HG03565 (cell line): ENCODE measurements around the gene PTPRD.

Experiments
- ATAC-seq: cut with Tn5 transposase; IDR thresholded peaks from one replicate; pipeline ENCODE4 v1.9.1; 2021; ENCODE audit warnings: mild to moderate bottlenecking, moderate library complexity; ENCODE audit not compliant: unreplicated experiment

Gene PTPRD

DNA sequence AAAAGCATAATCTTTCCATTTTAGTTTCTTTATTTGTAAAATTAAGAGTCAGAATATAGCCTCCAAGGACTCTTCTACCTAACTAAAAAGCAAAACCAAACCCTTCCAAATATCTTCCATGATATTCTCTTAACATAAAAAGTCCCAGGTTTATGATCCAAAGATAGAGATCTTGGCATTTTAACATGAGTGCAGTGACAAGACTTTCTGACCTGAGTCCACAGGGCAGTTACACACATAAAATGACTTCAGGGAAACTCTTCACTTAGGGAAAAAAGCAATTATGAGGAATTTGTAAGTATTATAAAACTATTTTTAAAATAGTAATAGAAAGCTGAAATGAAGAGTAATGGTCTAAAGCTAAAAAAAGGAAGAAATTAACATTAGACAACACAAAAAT is 2040.6 kb downstream of the PTPRD start:
- no peak for ATAC-seq

DNA sequence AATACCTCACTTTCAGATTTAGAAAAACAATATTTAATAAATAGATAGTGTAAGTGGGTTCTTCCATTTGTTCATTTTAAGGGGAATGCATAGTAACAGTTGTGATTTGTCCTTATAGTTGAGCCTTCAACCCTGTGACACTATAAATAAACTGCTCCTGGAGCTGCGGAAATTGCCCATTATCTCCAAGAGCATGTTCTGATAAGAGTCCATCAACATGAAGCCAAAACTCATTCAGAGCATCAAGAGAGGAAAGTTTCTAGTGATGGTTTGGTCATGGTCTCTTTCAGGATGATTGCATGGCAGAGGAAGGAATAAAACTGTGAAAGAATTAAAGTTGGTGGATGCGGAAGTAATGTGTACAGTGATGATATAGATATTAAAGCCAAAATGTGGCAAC is 2041.2 kb downstream of the PTPRD start:
- ATAC-seq, result no peak

DNA sequence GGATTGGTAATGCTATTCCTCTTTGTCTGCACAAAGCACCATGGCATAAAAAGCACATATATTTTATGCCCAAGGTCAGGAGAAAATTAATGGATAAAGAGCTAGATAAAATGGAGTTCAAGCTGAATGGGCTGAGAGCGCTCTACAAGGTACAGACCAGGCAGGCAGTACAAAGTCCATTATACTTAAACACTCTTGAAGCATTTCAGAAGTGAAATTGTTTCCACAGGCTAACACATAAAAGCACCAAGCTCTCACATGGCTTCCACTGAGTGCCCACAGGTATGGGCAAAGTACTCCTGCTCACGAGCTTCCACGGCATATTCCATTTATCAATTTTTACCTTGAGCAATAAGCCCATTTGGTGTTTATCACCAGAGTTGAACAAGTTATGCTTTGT is 2042.0 kb downstream of the PTPRD start:
- no peak for ATAC-seq

DNA sequence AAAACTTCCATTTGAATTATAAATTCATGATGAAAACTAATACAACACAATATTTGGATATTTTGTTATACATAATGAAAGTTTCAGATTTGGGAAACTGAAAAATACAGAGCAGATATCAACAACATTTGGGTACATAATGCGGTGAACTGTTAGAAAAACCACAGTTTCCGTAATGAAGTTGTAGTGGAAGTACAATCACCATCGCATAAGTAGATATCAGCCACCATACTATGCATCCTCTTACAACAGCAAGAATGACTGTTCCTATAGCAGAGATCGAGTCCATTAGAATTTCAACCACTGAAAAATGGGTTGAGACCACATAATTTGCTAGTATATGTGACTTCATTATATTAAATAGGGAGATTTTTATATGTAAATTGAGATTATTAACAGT is 2043.0 kb downstream of the PTPRD start:
- ATAC-seq, result no peak

DNA sequence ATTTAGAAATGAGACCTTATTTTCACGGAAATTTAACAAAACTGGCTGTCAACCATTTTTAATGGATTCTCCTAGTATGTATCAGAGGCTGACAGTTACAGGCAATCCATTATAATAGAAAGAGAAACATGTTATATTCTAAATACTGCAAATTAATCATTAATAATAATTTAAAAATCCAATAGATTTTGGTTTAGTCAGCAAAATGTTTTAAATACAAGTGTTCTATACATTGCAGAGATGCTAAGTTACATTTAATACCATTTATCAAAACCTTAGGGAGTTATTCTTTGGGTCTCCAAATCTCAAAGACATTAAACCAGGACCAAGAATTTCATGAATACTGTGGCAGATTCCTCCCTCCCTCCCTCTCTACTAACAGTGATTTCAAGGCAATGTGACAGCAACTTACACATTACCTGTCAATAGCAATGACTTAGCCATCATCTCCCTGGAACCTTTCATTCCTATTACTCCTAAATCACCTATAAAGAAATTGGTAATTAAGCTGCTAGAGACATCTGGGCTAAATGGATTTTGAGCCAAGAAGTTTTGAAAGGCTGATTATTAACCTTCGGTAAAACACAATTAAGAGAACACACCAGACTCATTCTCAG is 2044.7 kb downstream of the PTPRD start:
- ATAC-seq, result no peak

DNA sequence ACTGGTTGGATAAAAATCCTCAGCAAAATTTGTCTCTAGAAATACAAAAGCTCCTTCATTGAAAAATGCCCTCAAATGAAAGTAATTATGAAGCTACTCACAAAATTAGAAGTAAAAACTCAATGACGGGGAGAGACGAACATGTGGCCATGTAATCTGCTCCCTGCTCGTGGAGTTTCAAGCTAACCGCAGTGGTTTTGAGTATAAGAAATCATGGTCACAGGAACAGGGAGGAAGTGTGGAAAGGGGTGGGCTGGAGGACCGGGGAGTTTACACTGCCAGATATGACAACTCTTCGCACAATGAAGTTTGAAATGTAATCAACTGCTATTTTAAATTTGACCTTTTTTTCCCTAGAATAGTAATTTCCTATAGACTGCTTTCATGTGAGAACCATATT is 2047.8 kb downstream of the PTPRD start:
- no peak for ATAC-seq

DNA sequence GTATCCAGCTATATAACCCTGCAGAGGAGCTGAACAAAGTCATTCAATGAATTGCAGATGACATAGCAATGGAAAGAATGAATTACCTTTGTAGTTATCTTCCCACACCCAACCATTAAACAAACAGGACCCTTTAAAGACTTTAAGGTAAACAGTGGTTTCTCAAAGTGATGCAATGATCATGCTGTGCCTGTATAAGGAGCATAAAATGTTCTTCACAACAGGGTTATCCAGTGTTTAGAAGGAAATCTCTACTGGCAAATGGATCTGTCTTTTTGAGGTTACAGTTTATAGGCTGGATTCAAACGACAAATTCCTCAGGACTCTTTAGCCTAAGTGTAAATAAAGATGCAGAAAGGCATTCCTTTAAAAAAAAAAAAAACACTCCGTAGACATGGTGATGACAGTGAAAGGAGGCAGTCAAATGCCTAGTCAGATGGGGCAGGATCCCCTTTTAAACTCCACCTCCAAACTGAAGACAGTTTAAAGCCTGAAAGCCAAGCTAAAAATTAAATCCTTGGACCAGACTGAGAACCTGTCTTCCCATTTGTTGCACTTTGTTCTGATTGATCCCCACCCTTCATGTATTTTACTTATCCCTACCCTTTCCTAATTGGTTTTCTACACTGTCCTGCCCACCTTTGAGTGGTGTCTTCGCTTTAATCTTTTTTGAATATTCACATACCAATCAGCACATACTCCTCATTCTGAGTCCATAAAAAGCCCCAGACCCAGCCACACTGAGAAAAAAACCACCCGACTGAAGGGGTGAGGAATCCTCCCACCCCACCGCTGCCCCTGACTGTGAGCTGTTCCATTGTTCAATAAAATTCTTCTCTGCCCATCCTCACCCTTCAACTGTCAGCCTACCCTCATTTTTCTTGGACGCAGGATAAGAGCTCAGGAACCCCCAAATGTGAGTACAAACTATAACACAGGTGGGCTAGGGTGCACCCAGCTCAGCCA is 2052.0 kb downstream of the PTPRD start:
- ATAC-seq, result no peak

DNA sequence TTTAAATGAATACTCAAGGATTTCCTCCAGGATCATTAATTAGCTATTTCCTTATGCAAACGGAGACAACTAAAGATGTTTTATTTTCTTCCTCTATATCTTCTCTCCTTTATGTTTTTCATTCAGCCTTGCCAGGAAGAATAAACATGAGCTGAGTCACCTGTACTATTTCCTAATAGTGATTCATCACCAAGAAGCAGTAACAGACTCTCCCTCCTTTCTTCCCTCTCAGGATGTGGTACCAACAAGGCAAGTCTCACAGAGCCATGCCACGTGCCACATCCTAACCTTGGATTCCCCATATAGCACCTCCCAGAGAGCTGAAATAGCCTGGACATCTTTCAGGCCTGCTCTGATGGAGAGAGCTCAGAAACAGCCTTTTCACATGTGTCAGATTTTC is 2054.6 kb downstream of the PTPRD start:
- no peak for ATAC-seq

DNA sequence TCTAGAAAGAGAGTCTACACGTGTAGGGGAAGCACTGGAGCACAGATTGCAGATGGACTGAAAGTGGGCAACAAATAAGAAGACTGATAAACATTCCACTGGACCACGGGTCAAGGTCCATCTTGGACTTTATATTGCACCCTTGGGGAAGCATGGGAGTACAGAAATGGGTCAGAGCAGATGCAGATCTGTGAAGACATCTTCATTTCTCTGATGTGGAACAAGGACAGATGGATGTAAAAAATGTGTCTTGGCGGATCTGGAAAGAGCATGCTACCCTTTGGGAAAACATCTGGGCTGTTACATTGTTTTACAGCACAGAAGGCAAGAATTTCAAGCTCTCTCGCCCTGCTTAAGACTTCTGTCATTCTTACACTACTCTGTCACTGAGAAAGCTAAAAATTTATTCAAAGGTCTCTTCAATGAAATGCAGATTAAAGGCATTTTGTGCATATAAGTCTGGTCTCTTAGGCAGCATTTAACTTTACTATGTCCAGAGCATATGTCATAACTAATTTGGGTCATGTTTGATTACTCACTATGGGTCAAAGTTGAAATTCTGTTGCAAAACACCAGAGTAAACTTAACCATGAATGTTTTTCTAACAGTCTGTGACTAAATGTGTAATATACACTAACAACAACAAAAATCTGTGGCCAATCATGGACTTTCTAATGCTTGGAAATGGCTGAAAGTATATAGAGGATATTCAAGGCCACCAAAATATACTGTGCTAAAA is 2056.9 kb downstream of the PTPRD start:
- no peak for ATAC-seq

DNA sequence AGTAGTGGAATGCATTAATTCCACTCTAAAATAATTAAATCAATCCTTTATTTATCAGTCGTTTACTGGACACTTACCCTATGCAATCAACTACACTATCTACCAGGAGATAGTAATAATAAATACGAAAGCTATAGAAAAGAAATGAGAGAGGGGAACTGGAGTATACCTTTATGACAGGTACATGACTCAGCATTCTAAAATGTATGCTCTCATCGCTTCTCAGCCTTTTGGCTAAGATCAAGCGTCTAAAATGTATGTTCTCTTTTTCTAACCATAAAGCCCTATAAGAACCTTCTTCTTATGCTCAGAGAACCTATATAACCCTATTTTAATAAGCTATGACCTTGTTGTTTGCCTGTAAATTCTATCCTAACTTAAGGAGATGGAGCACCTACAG is 2059.4 kb downstream of the PTPRD start:
- ATAC-seq, result no peak

DNA sequence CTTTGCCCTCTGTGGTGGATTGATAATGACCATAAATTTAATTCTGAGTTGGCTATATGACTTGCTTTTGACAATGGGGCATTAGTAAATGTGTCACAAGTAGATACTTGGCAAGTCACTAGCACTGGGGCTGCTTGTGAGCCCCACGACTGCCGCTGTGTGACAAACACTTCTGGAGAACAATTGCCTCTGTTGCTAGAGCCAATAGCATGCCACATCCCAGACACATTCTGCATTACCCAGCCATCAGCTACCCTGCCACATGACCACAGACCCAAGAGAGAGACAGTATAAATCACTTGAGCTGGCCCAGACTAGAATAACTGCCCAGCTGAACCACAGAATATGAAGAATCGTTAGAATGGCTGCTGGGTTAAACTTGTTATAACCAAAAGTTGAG is 2060.1 kb downstream of the PTPRD start:
- ATAC-seq, result no peak

DNA sequence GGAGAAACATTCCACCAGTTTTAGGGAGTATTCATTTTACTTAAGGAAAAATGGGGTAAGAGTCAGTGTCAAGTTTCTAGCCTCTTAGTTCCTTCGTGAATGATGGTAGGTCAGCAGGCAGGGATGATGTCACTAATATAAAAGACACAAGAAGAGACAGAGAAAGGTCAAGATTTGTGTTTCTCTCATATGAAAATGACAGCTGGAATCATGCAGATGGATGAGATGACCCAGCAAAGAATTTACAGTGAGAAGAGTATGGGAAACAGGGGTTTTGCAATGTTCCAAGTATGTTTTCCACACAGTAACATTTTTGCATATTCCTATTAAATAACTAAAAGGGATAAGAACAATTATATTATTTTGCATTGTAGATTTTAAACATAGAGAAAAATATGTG is 2063.6 kb downstream of the PTPRD start:
- no peak for ATAC-seq

DNA sequence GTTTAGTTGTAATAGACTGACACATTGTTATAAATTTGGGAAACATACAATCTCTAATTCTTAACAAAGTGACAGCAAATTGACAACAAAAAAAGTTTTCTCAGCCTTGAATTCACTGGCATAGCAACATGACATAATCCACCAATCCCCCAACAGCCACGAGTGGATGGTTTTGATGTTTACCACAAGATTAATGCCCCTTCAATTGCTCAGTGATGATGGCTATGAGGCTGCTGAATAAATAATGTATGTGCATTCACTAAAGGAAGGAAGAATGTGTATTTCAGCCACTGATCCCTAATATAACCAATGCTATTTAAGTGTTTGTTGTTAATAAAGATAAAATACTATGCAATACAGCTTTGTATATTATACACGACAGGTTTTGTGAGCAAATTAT is 2069.6 kb downstream of the PTPRD start:
- no peak for ATAC-seq

DNA sequence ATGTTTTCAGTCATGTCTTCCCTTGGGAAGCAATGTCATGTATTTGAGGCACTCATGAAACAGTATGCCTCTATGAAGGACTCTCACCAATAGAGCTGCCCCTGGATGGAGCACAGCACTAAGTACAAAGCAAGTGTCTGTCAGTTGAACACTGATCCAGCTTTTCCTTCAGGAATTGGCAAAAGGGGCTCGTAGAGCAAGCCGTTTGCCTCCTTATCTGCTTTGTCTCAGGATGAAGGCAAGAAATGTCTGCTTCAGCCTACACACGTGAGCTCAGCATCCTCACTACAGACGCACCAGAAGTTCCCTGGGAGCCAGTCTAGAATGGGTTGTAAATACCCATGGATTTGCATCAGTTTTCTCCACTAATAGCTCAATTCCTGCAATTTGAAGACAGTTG is 2070.3 kb downstream of the PTPRD start:
- no peak for ATAC-seq

DNA sequence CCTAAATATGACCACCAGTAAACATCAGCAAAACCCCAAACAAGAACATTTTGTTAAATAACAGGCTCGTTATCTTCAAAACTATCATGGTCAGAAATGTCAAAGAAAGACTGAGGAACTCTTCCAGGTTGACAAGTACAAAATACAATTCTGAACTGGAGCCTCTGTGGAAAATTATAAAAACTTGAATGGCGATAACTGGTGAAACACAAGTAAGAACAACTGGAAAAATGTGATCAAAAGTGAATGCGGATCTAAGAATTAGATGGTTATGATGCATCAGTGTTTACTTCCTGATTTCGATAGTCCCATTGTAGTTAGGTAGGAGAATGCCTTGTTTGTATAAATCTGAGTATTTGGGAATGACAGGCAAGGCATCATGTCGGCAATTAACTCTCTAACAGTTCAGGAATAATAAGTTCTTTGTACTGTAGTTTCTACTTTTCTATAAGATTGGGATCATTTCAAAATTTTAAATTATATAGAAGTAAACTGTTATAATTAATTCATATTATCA is 2073.1 kb downstream of the PTPRD start:
- no peak for ATAC-seq

DNA sequence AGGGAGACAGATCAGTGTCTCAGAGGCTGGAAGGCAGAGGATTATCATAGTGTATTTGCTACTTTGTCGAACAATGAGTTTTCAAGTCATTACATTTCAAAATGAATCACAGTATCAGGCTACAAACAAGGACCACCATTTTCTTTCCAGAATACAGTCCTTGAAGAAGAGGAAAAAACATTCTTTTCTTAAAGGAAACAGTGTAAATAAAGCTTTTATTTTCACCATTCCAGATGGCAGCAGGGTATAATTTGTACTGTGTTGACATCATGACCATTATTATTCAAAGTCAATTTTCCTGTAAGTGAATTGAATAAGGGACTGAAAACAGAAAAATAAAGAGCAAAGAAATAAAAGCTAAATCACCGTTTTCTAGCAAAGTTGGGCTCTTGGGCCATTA is 2076.0 kb downstream of the PTPRD start:
- ATAC-seq, result no peak

DNA sequence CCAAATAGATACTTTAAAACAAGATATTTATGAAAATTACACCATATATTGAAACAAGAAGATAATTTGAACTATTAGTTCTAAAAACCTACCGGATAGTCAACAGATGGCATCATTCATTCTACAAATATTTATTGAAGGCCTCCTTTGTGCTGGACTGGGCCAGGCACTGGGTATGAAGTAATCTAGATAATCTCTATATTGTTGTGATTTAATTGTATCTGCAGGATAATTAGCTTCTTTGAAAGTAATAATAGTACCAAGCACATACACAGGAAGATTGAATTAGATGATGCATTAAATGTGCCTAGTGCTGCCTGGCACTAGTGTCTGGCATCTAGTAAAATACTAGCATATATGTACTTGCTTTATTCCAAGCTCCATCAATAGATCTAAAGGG is 2078.0 kb downstream of the PTPRD start:
- ATAC-seq, result no peak

DNA sequence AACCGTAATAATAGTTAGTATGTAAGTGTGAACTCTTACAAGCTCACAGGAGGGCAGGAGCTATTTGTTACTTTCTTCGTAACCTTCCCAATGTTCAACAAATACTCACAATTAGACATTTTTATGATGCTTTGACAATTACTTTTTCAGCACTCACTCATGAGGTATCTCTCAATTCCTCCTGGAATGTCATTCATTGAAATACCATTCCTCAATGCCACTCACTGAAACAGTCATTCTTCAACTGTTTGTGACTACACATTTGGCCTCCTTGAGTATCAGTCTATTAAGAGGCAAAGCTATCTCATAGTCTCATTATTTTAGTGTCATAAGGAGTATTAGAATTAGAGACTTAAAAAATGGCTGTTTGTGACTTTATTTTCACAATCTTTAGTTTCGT is 2079.1 kb downstream of the PTPRD start:
- ATAC-seq, result no peak

DNA sequence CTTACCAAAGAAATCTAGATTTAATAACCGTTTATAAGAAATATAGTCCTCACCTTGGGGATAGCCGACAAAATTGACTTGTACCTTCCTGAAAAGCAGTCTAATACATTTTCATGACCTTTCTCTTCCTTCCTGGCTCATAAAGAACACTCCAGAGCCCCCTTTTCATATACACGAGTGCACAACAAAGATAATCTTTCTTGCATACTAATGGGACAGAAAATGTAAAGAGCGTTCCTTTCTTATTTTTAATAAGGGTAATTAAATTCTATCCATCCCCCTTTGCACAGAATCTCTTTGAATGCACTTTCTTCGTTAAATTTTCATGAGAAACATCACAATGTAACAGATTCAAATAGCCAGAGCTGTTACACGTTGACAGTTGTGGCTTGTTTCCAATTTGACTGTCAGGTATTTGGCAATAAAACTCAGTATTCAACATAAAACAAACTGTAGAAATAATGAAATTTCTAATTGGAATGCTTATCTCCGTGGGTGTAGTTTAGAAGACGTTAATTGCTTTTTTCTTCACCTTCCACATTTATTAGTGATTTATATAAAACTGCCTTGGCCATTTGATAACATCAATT is 2080.9 kb downstream of the PTPRD start:
- no peak for ATAC-seq

DNA sequence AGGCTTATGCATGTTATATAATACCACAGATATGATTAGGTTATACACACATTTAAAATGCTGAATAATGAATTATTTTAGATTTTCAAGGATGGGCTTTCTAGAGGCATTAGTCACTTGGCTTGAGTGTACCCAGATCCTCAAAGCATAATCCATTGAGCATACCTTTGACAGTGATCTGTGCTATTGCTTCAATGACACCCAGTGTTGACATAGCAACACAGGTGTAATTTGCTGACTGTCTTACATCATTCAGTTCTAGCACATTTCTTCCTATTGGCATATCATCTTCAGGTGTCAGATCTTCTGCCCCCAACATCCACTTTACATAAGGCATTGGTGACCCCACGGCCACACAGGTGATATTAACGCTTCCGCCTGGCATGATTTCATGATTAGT is 2091.7 kb downstream of the PTPRD start:
- no peak for ATAC-seq

DNA sequence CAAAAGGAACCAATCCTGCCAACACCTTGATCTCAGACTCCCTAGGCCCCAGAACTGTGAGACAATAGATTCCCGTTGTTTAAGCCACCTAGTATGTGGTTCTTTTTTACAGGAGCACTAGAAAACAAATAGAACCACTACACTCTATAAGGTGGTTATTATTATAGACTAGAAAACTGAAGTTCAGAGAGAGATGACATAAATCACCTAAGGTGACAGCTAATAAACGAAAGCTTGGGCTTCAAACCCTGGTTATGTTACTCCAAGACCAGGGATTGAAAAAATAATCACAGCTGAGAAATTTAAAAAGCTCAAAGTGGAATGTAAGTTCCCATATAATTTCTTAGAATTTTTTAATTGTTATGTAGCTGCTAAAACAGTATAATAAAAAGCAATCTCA is 2097.1 kb downstream of the PTPRD start:
- no peak for ATAC-seq
